GM18511 (cell line): Measurements from ENCODE around the gene LMX1A.

Experiments used
- ATAC-seq: cut with Tn5 transposase; IDR thresholded peaks from one replicate; pipeline ENCODE4 v1.9.1; 2021; ENCODE audit warnings: mild to moderate bottlenecking, moderate library complexity; ENCODE audit not compliant: unreplicated experiment

The LMX1A gene

DNA sequence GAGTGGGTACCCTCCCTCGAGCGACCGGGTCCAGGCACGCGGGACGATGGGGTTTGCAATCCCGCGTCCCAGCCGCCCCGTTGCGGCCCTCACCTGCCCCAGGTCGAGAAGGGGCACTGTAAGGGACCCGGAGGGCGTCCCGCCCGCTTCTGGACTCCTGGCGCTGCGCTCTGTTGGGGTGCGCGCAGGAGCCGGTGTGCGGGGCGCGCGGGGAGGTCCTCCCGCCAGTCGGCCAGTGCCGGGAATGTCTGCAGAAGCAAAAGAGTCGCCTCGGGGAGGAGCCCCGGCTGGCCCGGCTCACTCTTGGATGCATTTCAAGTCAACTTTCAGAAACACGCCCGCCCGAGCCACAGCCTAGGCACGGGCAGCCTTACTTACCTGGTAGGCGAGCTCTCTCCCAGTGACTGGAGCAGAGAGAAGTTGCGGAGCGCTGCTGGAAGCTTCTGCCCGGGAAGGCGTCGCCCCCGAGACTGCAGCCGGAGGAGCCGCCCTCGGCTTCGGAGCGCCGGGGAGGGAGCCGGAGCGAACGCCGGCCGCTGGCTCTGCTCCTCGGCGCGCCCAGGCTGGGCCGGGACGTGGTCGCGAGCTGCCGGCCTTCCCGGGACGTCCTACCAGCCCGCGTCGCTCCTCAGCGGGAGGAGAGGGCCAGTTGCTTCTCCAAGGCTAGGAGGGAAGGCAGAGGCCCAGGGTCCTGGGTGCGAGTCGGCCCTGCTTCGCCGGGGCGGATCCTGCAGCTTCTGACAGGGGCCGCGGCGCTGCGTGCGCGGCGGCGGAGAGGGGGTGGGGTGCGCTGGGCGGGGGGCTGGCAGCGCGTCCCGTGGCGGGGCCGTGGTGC lies at the start of gene LMX1A:
LMX1A (minus strand) TSS at position 739 of the 835 bp plus-strand sequence. CDS start 1,156 bp downstream, outside the sequence.
- no peak for ATAC-seq

DNA sequence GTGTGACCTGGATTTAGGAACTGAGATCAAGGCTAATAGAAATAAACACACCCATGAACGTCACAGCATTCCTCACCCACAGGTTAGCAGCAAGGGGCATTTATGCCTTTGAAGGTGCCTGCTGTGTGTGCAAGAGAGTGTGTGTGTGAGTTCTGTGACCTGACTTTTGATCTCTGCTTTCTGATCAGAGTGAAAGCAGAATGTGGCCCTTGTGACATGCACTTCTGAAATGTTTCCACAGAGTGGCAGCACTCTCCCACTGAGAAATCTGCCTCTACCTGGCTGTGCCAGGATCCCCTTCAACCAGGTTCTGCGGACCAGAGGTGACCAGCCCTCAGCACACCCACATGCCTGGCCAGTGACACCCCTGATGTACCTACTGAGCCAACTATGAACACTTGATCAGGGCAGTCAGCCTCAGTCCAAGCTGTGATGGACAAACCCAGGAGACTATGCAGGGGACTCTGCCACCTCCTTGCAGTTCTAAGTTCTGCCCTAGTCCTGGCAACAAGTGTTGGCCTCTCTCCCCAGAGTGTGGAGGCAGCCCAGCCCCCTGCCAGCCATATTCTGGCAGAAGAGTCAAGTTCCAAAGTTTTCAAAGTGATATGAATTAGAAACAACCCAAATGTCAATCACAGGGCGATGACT lies 47.4 kb upstream of the LMX1A start:
- ATAC-seq, result peak; percentile 83

DNA sequence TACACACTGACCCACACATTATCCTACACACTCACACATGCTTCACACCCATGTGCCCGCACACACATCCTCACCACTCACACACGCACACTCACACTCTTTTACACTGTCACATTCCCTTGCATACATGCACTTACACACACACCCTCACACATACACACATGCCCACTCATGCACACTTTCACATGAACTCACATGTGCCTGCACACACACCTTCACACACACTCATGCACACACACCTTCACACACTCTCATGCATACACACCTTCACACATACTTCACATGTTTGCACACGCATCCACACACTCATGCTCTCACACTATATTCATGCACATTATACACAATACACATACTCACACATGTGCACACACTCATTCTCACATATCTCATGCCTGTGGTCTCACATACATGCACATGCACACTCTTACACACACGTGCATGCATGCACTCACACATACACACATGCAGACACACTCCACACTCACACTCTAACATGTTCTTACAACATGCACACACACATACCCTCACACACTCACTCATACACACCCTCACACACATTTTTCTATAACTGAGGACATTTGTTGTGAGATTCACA lies 46.1 kb upstream of the LMX1A start:
- no peak for ATAC-seq

DNA sequence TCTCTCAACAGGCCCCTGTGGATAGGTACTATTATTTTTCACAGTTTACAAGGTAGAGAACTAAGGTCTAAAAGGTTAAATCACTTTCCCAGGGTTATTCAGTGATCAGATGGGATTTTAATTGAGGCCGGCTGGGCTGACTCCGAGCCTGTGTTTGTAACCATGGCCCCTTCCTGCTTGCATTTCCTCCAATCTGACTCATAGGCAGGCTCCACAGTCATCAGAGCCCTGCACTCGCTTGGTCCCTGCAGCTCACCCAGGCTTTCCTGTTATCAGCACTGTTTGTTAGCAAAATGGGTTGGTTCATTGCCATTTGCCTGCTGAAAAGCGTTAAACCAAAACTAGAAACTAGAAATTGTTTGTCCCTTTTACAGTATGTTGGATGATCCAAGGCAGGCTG lies 41.4 kb upstream of the LMX1A start:
- no peak for ATAC-seq

DNA sequence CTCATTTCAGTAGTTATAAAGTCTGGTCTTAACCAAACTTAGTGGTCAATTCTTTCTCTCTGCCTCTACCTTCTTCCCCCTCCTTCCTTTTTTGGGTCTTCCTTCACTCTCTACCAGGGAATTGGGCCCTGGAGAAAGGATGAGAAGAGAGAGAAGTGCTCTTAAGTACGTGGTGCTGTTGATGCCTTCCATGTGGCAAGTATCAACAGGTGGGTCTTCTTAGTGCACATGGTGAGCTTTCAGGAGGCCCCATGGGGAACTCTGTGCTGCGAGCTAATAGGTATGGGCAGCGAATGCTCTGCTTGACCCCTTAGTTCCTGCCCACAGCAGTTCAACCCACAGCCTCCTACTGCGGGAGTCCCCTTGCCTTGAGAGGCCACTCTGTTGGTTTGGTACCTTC lies 39.4 kb upstream of the LMX1A start:
- no peak for ATAC-seq

DNA sequence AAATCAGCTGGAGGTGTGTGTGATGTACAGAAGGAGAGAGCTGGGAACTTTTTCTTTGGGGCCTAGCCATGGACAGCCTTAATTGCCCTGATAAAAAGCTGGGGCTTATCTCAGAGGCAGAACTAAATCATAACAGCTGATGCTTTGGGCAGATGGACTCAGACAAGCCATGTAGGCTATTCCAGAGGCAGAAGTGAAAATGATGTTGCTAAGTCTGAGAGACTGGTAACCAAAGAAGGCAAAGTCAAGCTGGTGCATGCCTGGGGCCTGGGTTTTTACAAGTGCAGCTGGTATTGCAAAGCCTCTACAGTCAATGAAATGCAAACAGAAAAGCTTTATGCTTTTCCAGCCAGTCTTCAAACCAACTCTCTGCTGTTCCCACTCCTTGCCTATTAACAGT lies 39.0 kb upstream of the LMX1A start:
- peak; percentile 39 for ATAC-seq

DNA sequence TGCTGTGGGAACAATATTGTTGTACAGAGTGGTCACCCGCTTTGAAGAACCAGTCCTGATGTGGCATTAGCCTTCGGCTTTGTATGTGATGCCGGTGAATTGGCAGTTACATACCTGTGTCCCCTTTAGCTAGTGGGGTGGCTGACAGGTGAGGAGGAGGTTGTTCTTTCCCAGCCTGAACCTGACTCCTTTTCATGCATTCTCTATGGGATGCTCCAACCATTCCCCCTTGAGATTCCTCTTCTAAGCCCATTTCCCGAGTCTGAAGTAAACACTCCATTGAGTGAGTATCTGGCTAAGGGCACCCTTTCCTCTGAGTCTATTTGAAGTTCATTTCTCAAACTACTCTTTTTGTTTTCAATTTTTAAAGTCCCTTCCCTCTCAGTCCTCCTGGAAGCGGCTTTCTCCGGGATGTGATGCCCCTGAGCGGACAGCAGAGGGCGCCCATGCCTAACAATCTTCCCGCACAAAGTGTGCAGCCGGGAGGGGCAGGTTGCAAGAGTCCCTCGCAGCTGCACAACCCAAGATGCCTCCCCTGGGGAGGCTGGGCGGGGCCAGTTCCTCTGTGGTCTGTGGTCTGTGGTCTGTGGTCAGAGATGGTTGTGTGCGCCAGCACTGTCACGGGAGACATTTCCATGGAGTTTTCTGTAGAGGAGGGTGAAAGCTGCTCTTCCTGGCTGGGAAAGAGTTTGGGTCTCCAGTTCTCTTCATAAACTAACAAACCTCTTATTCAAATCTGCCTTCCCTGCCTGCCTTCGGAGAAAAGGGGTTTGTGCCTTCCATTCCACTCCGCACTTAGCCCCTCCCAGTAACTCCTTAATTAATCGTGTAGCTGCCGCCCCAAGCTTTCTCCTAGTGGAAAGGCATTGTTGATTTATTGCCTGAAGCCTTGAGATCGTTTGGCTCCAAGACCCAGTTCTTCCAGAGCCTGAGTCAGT lies 36.4 kb upstream of the LMX1A start:
- peak; percentile 97 for ATAC-seq

DNA sequence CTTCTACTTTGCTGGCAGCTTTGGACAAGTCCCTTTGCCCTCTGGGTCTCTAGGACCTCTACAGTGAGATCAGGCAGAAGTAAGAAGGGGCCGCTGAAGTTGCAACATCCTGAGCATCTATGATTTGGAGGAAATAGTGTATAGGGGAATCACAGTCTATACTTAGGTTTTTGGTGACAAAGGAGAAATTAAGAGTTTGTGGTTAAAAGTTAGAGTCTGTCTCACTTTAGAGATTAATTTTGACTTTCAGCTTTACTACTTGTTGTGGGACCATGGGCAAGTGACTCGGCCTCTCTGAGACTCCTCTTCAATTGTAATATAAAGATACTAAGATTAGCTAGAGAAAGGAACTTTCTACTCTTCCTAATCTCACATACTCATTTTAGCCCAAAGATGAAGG lies 33.1 kb upstream of the LMX1A start:
- no peak for ATAC-seq

DNA sequence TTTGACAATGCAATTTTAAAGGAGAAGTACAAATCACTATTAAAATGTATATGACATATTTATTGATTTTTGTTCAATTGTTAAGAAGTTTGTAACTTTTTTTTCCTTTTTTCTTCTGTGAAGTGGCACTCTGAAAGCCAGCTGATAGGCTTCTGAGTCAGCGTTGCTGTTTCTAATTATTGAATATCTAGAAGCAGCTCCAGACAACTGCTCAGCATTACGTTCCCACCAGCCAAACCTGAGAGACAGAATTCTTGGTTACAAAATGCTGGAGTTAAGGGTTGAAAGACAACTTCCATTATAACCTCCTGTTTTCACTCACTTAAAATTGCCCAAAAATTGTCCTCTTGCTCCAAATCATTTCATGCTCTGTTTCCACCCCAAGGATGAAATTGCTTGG lies 31.4 kb upstream of the LMX1A start:
- no peak for ATAC-seq

DNA sequence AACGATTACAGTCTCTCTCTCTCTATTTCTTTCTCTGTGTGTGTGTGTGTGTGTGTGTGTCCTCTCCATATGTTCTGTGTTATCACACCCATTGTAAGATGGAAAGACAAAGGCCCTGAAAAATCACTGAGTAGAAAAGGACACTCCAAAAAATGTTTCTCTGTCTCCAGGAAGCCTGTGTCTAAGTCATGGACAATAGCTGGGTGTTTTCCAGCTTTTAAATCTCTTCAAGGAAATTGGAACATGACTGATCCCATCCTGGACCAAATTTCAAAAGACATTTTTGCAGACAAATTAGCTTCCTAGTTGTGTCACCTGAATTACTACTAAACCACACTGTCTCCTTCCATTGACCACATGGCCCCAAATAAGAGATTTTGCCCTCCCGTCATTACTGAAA lies 31.0 kb upstream of the LMX1A start:
- ATAC-seq, result no peak

DNA sequence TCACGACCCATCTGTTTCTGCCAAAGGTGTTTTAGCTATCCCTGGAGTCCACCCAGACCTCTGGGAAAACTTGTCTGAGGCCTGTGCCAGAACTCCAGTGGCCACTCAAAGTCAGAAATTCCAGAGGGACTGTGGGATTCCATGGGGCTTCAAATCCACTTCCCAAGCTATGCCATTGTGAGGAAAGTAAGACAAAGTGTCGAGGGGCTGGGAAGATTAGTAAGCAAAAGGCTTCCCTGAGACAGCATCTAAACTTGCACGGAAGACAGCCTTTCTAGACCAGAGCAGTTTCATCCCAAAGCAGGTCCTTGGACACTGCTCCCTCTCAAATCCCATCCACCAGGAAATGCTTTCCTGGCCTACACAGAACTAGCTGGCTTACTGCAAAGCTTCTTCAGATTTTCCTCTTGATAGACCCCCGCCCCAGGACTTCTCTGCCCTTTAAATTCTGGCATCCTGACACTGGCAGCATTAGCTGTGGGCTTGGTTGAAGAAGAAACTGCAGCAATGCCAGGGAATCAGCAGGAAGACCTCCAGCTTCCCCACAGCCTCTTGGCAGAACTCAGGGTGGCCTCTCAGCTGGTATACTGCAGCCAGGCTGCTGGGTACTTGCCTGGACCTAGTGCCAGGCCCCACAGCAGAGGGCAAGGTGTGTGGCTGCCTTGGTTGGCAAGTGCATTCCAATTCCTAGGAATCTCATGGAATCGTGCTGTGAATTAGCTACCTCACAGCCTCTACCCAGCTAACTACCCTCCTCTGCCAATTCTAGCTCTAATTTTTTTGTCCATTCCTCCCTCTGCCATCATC lies 27.3 kb upstream of the LMX1A start:
- no peak for ATAC-seq

DNA sequence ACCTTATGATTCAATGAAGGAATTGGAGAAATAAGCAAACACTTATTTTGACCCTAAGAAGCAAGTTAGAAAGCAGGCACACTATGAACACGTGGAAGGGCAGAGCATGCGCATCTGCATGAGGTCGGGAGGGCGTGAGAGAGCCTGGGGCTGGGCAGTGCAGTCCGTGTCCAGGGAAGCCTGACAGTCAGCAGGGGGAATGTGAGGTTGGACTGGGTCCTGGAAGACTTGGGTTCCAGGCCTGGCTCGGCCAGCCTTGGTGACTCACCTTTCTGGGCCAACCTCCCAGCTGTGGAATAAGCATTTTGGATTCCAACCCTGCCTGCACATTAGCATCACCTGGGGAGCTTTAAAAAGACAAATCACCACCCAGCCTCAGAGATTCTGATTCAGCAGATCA lies 26.6 kb upstream of the LMX1A start:
- ATAC-seq, result no peak

DNA sequence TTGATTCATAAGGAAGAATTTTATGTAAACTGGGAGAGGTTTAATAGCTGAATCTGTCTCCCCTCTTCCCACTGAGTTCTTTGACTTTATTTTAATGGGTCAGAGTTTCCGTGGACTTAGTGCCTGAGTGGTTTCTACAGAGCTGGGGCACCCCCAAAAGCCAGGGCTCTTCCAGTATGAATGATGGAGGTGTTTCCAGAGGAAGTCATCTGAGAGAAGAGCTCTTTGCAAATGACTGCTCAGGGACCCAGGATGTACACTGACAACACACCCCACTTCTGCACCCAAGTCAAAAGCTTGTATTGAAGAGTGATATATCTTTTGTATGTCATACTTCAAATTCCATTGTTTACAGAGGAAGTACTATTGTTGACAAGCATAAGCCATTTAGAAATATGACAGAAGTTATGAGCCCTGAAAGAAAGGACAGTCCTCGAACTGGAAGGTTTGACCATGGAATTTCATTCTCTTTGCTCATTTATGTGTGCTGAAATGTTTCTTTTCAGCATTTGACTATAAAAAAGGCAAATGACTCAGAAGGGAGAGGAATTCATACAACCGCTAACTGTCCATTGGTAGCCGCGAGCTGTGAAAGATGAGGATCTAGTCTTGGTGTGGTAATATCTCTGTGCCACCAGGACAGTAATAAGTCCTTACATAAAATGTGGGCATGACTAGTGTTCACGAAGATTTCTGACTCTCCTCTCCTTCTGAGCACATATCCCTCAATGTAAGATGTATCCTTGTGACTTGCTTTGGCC lies 25.4 kb upstream of the LMX1A start:
- ATAC-seq, result no peak

DNA sequence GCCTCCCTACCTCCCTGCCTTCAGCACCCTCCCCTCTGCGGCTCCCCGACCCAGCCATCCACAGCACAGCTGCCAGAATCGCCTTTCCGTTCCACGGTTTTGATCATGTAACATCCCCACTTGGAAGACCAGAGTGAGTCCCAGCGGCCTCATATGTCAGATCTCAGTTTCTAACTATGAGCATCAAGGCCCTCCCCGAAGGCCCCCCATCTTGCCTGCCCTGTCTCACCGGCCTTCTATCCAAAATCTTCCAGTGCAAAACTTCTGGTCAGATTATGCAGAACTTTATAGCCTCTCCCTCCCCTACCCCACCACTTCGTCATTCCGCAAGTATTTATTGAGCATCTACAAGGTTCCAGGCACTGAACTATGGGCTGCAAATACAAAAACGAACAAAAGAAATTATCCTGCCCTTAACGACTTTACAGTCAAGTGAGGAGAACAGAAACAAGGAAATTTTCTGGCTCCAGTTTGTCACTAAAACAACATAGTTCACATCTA lies 20.3 kb upstream of the LMX1A start:
- ATAC-seq, result peak; percentile 36

DNA sequence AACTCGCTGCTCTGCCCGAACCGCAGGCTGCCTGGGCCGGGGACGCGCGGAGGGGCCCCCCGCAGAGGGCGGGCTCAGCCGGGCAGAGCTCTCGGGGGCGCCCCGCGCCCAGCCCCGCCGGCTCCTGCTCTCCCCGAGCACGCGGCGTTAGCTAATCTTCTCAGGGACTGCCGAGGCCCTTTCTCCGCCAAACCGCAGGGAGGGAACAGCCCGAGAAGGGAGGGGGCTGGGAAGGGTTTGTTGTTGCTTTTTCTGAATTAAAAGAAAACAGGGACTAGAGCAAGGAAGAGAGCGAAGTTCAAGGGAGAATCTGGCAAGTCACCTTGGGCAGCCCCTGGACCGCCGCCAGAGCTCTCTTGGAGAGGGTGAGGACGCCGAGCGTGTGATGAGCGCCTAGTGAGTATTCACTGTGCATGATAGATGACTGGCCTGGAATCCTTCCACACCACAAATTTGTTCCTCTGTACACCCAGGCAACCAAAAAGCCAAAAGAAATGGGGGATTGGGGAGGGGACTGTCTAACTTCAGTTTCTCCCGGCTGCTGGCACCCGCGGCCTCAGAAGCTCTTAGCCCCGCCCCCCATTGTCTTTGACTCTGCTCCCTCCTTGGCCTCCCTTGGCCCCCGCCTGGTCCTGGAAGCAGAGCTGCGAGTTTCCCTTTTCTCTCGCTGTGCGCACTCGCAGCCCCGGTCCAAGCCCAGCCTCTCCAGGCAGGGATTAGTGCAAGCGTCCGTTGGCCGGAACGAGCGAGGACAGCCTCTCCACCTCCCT lies 19.7 kb upstream of the LMX1A start:
- peak; percentile 70 for ATAC-seq

DNA sequence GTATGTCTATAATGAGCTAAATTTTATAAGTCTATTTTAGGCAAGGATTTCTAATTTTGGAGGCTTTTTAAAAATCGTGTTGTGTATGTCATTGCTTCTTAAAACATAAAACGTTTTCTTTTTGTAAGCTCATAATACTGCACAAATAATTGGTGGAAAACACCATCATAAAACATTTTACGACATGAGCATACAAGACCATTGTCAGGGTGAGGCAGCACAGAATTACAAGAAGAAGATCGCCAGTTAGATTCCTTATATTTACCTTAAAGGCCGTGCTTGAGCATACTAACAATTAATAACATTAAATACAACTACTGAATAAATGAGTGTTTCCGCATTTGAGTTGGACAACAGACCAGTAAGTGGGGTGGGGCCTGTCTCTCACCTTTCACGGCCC lies 19.1 kb upstream of the LMX1A start:
- no peak for ATAC-seq

DNA sequence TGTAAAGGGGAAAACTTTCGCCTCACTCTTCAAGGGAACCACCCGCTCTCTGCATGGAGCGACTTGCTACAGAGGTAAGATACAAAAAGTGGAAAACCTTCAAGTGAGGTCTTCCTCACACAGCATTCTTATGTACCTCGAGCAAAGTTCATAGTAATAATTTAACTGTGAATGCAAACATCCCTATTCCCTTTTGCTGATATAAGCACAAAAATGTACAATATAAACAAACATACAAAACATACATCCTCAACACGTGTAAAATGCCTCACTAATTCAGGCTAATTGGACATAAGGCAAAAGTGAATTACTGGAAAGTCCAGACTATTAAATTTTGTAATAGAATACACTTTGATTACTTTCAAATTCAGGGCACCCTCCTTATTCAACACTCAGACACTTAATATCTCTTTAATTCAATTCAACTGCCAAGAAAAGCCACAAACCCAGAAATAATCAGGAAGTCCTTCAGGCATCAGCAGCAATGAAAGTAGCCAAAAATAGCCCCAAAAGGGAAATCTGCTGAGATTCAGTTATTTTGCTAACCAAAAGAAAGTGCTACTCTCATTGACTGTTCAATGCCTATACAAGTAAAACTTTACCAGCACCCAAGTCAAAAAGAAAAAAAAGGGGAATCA lies 15.2 kb upstream of the LMX1A start:
- no peak for ATAC-seq

DNA sequence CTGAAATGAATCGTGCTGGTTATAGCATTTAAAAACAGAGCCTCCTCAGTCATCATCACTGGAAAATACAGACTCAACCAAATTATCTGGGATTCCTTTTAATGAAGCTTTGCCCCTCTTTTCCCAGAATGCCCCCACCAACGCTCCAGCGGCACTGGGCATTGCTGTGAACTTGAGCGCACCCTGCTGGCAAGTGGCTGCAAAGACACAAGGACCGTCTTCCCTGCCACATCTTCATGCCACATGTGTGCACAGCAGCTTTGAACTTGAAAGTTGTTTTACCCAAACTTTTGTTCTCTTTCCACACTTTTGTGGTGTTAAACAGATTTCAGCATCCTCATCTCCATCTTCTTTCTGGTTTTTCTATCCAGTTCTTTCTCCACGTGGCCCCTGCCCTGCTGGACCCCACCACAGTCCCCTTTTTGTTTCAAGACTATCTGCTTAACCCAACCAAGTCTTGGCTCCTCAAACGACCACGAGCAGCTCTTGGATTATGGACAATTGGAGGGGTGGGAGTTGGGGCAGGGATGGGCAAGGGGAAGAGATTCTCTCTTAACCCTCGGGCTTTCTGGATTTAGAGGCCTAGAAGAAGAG lies 12.8 kb upstream of the LMX1A start:
- peak; percentile 74 for ATAC-seq
